ENCODE results near the gene GPR25.

The GPR25 gene

GRCh38 chr1:200890027-200890426, 17.2 kb downstream of the GPR25 start:
- TF ChIP-seq CTCF (IDR thresholded peaks at IDR 0.05; ENCODE audit: low read depth, low read length): no peak
- no peak overlapping the region for H3K4me3 ChIP-seq (ENCODE audit: low read depth, low read length)

GRCh38 chr1:200890818-200891773, 18.3 kb downstream of the GPR25 start:
- peak; percentile 39 for TF ChIP-seq CTCF (IDR thresholded peaks at IDR 0.05; ENCODE audit: low read depth, low read length)
- H3K4me3 ChIP-seq (ENCODE audit: low read depth, low read length): peak overlapping the region; percentile 56

GRCh38 chr1:200891774-200892157, 19.0 kb downstream of the GPR25 start:
- no peak overlapping the region; the same call in 1 of the 2 replicates for H3K4me3 ChIP-seq (ENCODE audit: low read depth, low read length)
- TF ChIP-seq CTCF (IDR thresholded peaks at IDR 0.05; ENCODE audit: low read depth, low read length): no peak

- no peak overlapping the region for H3K4me3 ChIP-seq (ENCODE audit: low read depth, low read length)
- no peak for TF ChIP-seq CTCF (IDR thresholded peaks at IDR 0.05; ENCODE audit: low read depth, low read length)
Observed at GRCh38 chr1:200892546-200892945, 19.8 kb downstream of the GPR25 start.

- H3K4me3 ChIP-seq (ENCODE audit: low read depth, low read length): no peak overlapping the region
- no peak for TF ChIP-seq CTCF (IDR thresholded peaks at IDR 0.05; ENCODE audit: low read depth, low read length)
Observed at GRCh38 chr1:200892958-200893357, 20.2 kb downstream of the GPR25 start.

GRCh38 chr1:200893411-200893901, 20.7 kb downstream of the GPR25 start:
- no peak for TF ChIP-seq CTCF (IDR thresholded peaks at IDR 0.05; ENCODE audit: low read depth, low read length)
- H3K4me3 ChIP-seq (ENCODE audit: low read depth, low read length): no peak overlapping the region

Measured in WI38 (cell line).